CD4-positive, alpha-beta T cell treated with Interleukin-15 for 1 hour (primary cell): ENCODE results near the gene CC2D1A.

ENCODE experiments used
- DNase-seq: peaks from one replicate; pipeline ENCODE4 v3.0.0-alpha.2; 2020

Gene CC2D1A

GRCh38 chr19:13880059-13881043 lies 25.6 kb upstream of the CC2D1A start:
- DNase-seq, result peak; percentile 97

- DNase-seq, result no peak
Measured at GRCh38 chr19:13881251-13881691, 24.7 kb upstream of the CC2D1A start.

GRCh38 chr19:13881692-13882418 lies 24.1 kb upstream of the CC2D1A start:
- DNase-seq, result no peak

GRCh38 chr19:13882419-13882795 lies 23.6 kb upstream of the CC2D1A start:
- DNase-seq, result no peak

GRCh38 chr19:13882836-13883235 lies 23.2 kb upstream of the CC2D1A start:
- no peak for DNase-seq

- no peak for DNase-seq
Measured at GRCh38 chr19:13883516-13884064, 22.4 kb upstream of the CC2D1A start.

GRCh38 chr19:13884726-13885591 lies 21.0 kb upstream of the CC2D1A start:
- DNase-seq, result no peak

- no peak for DNase-seq
Measured at GRCh38 chr19:13885826-13886365, 20.1 kb upstream of the CC2D1A start.

GRCh38 chr19:13887018-13887436 lies 19.0 kb upstream of the CC2D1A start:
- peak; percentile 51 for DNase-seq

GRCh38 chr19:13887517-13887916 lies 18.5 kb upstream of the CC2D1A start:
- DNase-seq, result no peak

- no peak for DNase-seq
Measured at GRCh38 chr19:13888281-13888680, 17.7 kb upstream of the CC2D1A start.

- no peak for DNase-seq
Measured at GRCh38 chr19:13890136-13890535, 15.9 kb upstream of the CC2D1A start.

GRCh38 chr19:13892870-13893269 lies 13.1 kb upstream of the CC2D1A start:
- DNase-seq, result no peak

GRCh38 chr19:13894552-13894951 lies 11.4 kb upstream of the CC2D1A start:
- DNase-seq, result no peak

GRCh38 chr19:13896227-13896626 lies 9.8 kb upstream of the CC2D1A start:
- no peak for DNase-seq

- no peak for DNase-seq
Measured at GRCh38 chr19:13899393-13899792, 6.6 kb upstream of the CC2D1A start.

GRCh38 chr19:13899912-13900584 lies 6.0 kb upstream of the CC2D1A start:
- no peak for DNase-seq

GRCh38 chr19:13902993-13903555 lies 2.9 kb upstream of the CC2D1A start:
- DNase-seq, result no peak

- DNase-seq, result peak; percentile 24
Measured at GRCh38 chr19:13906521-13906904, 512 bp downstream of the CC2D1A start.

- DNase-seq, result no peak
Measured at GRCh38 chr19:13906910-13907309, 909 bp downstream of the CC2D1A start.

- DNase-seq, result no peak
Measured at GRCh38 chr19:13908674-13909073, 2.7 kb downstream of the CC2D1A start.
